AG10803 (cell line): ENCODE data around the gene LCN10.

Experiments used
- DNase-seq: peaks from one replicate; pipeline ENCODE4 v3.0.0; 2010; ENCODE audit warnings: low read depth
- H3K4me3 ChIP-seq: 2 replicates; pipeline ENCODE4 v1.5.1; 2011; ENCODE audit warnings: mild to moderate bottlenecking, low read length, control low read depth
- CTCF ChIP-seq: conservative IDR thresholded peaks from 2 replicates; pipeline ENCODE4 v1.5.1; 2011; ENCODE audit warnings: mild to moderate bottlenecking, low read length, control low read depth, inconsistent platforms

Gene LCN10

GRCh38 chr9:136718345-136719194 lies 24.2 kb downstream of the LCN10 start:
- TF ChIP-seq CTCF: no peak
- H3K4me3 ChIP-seq: no peak overlapping the region
- no peak for DNase-seq

DNA sequence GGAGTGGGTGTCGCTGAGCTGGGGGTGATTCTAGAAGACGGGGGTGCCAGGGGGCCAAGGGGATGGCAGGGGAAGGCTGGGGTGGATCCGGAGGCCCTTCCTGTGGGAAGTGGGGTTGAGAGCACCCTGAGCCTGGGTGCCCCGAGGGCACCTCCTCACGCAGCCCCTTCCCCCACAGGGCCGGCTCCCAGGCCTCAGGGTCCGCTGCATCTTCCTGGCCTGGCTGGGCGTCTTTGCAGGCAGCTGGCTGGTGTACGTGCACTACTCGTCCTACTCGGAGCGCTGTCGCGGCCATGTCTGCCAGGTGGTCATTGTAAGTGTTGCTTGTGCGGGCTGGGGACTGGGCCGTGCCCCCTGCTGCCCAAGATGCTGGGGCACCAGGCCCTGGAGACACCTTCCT lies 25.3 kb downstream of the LCN10 start:
- H3K4me3 ChIP-seq: no peak overlapping the region
- DNase-seq: no peak
- TF ChIP-seq CTCF: no peak

DNA sequence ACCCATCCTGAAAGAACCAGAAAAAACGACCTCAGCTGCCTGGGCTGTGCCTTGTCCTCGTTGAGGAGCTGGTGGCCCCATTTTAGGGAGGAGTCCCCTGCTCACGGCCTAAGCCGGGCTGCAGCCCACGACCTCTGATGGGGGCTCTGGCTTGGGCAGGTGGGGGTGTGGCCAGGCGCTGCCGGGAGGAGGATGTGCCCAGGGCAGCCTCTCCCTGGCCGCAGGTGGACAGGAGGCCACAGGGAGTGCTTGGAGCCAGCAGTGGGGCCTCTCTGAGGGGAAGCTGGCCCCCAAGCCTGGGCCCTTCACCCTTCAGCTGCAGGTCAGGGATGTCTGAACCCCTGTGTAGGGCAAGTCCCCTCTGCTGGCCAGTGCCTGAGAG lies 27.9 kb downstream of the LCN10 start:
- H3K4me3 ChIP-seq: no peak overlapping the region
- TF ChIP-seq CTCF: no peak
- DNase-seq: no peak

DNA sequence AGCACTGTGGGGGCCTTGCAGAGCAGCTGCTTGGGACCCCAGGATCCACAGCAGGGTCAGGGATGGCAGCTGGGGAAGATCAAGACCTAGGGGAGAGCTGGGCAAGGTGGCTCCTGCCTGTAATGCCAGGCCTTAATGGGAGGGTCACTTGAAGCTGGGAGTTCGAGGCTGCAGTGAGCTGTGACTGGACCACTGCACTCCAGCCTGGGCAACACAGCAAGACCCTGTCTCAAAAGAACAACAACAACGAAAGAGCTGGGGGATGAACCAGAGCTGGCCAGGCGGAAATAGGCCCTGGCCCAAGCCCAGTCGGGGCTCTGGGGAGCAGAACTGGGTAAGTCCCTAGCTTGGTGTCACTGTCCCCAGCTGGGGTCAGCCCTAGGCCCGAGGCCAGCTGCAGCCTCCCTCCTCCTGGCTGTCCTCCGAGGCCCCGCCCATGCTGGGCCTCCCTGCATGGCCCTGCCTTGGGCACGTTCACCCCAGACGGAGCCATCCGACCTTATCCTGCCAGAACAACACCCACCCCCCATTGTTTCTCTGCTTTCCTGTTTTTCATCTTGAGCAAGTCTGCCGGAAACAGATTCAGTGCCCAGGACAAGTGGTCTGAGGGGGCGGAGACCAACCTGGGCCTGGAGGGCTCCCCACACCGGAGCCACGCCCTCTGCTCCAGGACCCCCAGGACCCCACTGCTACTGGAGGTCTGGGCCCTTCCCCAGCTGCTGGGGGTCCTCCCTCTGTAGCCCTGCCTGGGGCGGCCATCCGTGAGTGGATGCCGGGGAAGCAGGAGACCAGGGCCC lies 28.4 kb downstream of the LCN10 start:
- no peak for TF ChIP-seq CTCF
- no peak overlapping the region for H3K4me3 ChIP-seq
- no peak for DNase-seq

DNA sequence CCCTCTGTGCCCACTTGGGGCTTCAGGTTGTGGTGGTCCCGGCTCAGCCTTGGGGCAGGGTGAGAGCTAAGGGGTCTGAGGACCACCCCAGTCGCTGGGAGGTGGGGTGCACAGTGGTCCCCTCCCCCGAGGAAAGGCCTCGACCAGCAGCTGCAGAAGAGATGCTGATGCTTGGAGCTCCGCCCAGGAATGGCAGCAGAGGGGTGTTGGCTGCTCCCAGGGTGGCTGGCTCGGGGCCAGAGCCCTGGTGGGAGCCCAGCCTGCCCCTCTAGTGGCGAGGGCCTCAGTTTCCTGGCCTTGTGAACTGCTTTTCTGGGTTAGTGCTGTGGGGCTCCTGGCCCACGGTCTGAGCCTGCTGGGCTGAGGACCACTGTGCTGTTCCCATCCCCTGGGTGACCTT lies 29.2 kb downstream of the LCN10 start:
- TF ChIP-seq CTCF: no peak
- no peak overlapping the region for H3K4me3 ChIP-seq
- no peak for DNase-seq

- H3K4me3 ChIP-seq: no peak overlapping the region
- no peak for TF ChIP-seq CTCF
- DNase-seq: no peak
These were observed 29.8 kb downstream of the LCN10 start for GRCh38 chr9:136712690-136713544.
